GM10248 (cell line): Measurements from ENCODE around the gene GFAP.
A peak's percentile ranks its signal among the peaks of the same experiment; 100 is the strongest.

ENCODE experiments used
- CTCF ChIA-PET: fragments of 300-600 bp; sonication (Branson Sonifier 250); formaldehyde crosslinking; extraction: SDS; loops from one replicate; lab custom pipeline; 2021; ENCODE audit warnings: antibody characterized with exemption; lab: Yijun Ruan, JAX
- POLR2A ChIA-PET: fragments of 350-650 bp; sonication (Branson Sonifier 250); formaldehyde crosslinking; extraction: SDS; loops from one replicate; lab custom pipeline; 2020; ENCODE audit warnings: antibody characterized with exemption; lab: Yijun Ruan, JAX
- DNase-seq: peaks from one replicate; pipeline ENCODE4 v3.0.0; 2012; ENCODE audit errors: extremely low spot score
- TF ChIP-seq, protein P1 (sequence below): IDR thresholded peaks from 2 replicates; pipeline ENCODE4 v1.5.1; 2012; ENCODE audit warnings: mild to moderate bottlenecking, low read depth; ENCODE audit errors: extremely low read depth, missing control alignments, control extremely low read depth

The GFAP gene

DNA sequence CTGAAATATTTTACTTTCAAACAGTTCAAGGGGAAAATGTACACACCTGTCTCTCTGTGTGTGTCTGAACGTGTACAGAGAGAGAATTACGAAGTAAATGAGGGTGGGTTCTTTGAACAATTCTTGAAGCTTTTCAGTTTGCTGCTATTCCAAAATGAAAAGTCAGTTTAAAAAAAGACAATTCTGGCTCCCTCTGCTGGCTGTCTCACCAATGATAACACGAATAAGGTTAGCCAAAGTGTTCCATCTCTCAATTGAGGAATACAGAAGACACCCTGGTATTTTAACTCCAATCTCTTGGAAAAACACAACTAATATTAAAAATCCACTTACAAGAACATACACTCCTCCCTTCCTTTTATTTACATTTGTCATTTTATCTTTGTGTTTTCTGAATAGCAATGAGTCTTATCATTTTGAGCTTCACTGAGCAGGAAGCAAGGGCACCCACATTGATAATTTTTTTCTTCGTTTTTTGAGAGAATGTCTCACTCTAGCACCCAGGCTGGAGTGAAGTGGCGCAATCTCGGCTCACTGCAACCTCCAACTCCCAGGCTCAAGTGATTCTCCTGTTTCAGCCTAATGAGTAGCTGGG is 36.6 kb downstream of the GFAP start:
- peak; percentile 36 for DNase-seq
- TF ChIP-seq, protein P1, sequence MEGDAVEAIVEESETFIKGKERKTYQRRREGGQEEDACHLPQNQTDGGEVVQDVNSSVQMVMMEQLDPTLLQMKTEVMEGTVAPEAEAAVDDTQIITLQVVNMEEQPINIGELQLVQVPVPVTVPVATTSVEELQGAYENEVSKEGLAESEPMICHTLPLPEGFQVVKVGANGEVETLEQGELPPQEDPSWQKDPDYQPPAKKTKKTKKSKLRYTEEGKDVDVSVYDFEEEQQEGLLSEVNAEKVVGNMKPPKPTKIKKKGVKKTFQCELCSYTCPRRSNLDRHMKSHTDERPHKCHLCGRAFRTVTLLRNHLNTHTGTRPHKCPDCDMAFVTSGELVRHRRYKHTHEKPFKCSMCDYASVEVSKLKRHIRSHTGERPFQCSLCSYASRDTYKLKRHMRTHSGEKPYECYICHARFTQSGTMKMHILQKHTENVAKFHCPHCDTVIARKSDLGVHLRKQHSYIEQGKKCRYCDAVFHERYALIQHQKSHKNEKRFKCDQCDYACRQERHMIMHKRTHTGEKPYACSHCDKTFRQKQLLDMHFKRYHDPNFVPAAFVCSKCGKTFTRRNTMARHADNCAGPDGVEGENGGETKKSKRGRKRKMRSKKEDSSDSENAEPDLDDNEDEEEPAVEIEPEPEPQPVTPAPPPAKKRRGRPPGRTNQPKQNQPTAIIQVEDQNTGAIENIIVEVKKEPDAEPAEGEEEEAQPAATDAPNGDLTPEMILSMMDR: peak; percentile 48
- ChIA-PET CTCF (interaction anchor here (0.7 to 13.3 kb wide), 20 partner anchors 8 to 669 kb away, joined by 3 to 156 read pairs (median 4); no protein-coding TSS in a partner anchor), POLR2A (interaction anchor here (0.6 to 0.8 kb wide), 2 partner anchors 95 to 270 kb away, joined by 4 to 5 read pairs; partner anchors contain the start of gene HEXIM1)

DNA sequence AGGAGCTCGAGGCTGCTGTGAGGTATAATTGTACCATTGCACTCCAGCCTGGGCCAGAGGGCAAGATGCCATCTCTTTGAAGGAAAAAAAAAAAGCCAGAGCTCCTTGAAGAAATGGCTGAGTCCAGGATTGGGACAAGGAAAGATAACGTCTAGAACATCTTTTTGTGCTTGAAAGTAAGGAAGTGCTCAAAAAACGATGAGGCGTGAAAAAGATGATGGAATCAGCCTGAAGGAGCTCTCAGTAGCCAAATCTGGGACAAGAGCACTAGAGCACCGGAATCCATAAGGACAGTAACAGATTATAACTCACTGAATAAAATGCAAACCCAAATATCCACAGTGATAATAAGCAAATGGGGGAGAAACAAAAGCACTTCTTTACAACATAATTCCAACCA is 38.2 kb downstream of the GFAP start:
- TF ChIP-seq, protein P1: no peak
- ChIA-PET POLR2A (no interaction called here), CTCF (interaction anchor here (0.8 to 13.3 kb wide), 6 partner anchors 12 to 145 kb away, joined by 3 to 156 read pairs (median 8); no protein-coding TSS in a partner anchor)
- no peak for DNase-seq

DNA sequence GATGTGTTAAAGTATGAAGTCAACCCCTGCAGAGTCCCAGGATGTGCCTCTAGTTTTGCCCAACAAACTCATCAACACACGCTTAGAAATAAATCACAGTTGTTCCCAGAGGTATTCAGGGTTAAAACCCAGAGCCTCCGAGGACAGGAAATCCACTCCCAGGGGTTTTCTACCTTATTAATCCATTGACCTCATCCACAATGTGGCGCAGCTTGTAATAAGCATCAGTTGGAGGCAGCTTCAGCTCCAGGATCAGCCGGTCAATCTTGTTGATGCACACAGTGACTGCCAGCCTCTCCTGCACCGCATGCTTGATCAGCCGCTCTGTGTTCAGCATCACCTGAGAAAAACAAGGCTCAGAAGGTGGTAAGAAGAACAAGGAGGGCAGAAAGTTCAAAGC is 39.5 kb downstream of the GFAP start:
- ChIA-PET POLR2A (interaction anchor here (0.7 kb wide), 1 partner anchor 39 kb away, joined by 9 read pairs; no protein-coding TSS in a partner anchor), CTCF (interaction anchor here (7.3 to 13.3 kb wide), 2 partner anchors 11 to 97 kb away, joined by 72 to 156 read pairs; no protein-coding TSS in a partner anchor)
- DNase-seq: no peak
- TF ChIP-seq, protein P1: no peak

DNA sequence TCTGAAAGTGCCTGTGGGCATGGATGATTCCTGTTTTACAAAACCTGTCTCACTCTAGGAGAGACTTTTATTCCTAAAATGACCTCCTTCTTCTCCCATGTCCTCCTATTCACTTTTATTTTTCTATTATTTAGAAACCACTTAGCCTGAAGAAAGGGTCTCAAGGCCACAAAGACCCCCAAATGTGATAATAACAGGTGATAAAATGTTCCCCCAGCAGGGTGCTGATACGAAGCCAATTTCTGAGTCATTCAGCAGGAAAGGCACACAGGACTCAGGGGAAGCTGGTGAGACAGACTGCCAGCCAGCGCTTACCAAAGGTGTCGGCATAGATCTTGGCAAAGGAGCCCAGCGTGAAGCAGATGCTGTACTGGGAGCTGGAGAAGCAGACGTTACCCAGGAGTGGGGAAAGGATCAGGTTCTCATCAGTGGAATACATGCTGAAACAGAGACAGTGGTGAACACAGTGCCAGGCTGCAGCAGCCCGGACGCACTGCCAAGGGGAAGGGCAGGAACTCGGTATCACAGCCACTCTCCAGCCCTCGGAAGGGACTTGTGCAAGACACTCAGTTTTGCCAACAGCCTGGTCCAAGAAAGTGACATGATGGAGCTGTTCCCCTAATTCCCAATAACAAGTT is 43.0 kb downstream of the GFAP start:
- ChIA-PET POLR2A (no interaction called here), CTCF (interaction anchor here (1.2 to 13.3 kb wide), 2 partner anchors 12 to 94 kb away, joined by 3 to 156 read pairs; no protein-coding TSS in a partner anchor)
- DNase-seq: no peak
- TF ChIP-seq, protein P1: no peak

DNA sequence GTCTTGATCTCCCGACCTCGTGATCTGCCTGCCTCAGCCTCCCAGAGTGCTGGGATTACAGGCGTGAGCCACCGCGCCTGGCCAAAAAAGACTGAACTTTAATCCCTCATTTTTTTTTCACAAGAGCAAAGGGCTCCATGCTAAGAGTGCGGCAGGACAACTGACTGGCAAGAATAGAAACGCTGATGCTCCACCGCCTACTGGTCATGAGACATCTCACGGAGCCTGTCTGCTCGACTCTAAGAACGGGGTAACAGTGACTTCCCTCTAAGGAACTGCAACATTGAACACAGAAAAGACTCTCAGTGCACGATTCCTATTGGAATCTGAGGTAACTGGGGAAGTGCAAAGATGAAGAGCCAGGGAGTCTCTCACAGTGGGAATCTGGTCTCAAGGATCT is 43.7 kb downstream of the GFAP start:
- no peak for DNase-seq
- ChIA-PET POLR2A (no interaction called here), CTCF (interaction anchor here (18.0 kb wide), 1 partner anchor 94 kb away, joined by 454 read pairs; no protein-coding TSS in a partner anchor)
- TF ChIP-seq, protein P1: no peak

DNA sequence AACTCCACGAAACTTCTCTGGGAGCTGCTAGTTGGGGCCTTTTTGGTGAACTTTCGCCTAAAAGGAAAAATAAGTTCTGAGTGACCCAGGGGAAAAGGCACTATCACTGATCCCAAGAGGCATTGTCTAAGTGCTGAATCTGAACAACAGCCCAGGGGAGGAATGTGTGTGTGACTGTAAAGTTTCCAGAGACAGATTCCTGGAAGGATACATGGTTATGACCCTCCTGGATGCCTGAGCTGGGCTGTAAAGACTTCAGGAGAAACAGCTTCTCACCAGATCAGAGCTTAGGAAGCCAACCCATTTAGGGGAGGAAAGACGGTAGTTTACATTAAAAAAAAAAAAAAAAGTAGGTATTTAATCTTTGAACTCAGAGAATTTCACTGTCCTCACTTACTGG is 47.5 kb downstream of the GFAP start:
- CTCF ChIA-PET: interaction anchor here (0.9 to 18.0 kb wide), 5 partner anchors 8 to 334 kb away, joined by 3 to 454 read pairs (median 5); no protein-coding TSS in a partner anchor
- POLR2A ChIA-PET: interaction anchor here (0.7 kb wide), 1 partner anchor 10 kb away, joined by 4 read pairs; no protein-coding TSS in a partner anchor
- TF ChIP-seq, protein P1: no peak
- no peak for DNase-seq
